Vagina (tissue), 2 donors: ENCODE results near the gene GCHFR. TPM values are rescaled to one million over a fixed set of nuclear protein-coding genes. Genes with fewer than 3 reads are reported as not detected.

ENCODE experiments used
- DNase-seq, 2 donors: peaks; one replicate each; pipeline ENCODE4 v3.0.0-alpha.2; 2017; ENCODE audit errors: extremely low spot score in 2 of 2
- H3K27ac ChIP-seq: fragments of 200-600 bp; sonication (generic); one replicate; pipeline ENCODE4 v1.5.1; 2019
- H3K27me3 ChIP-seq: fragments of 200-600 bp; sonication (generic); one replicate; pipeline ENCODE4 v1.5.1; 2019
- H3K36me3 ChIP-seq, 2 donors: fragments of 200-600 bp; sonication (generic); one replicate each; pipeline ENCODE4 v1.5.1; 2017 to 2019
- H3K4me1 ChIP-seq: fragments of 200-600 bp; sonication (generic); one replicate; pipeline ENCODE4 v1.5.1; 2019
- H3K4me3 ChIP-seq, 2 donors: fragments of 200-600 bp; sonication (generic); 1 replicate in 1 of 2; 2 replicates in 1 of 2; pipeline ENCODE4 v1.5.1; 2016 to 2019
- H3K9me3 ChIP-seq: fragments of 200-600 bp; sonication (generic); one replicate; pipeline ENCODE4 v1.5.1; 2019
- CTCF ChIP-seq, 3 experiments: fragments of 450-650 bp in 2 of 3; fragments of 200-600 bp in 1 of 3; sonication (generic) in 1 of 3; IDR thresholded peaks; one replicate each; pipeline ENCODE4 v1.5.1; 2017 to 2019; ENCODE audit warnings: antibody characterized with exemption in 3 of 3, mild to moderate bottlenecking in 2 of 3, moderate library complexity in 2 of 3
- POLR2A ChIP-seq, 2 donors: fragments of 450-650 bp; IDR thresholded peaks; one replicate each; pipeline ENCODE4 v1.6.1; 2017; ENCODE audit warnings: antibody characterized with exemption in 2 of 2, mild to moderate bottlenecking in 2 of 2, moderate library complexity in 2 of 2
- POLR2AphosphoS5 ChIP-seq, 2 donors: sonication (generic); formaldehyde crosslinking; IDR thresholded peaks; one replicate each; pipeline ENCODE4 v1.9.0; 2017; ENCODE audit warnings: antibody characterized with exemption in 2 of 2, mild to moderate bottlenecking in 2 of 2, low read depth in 1 of 2; ENCODE audit not compliant: insufficient read depth in 1 of 2
- intact Hi-C: fragments of 100-400 bp; cut with DNase I; formaldehyde crosslinking; loops from one replicate; pipeline ENCODE4 v1.15.1; 2023
- total RNA-seq: library from RNA; depleted of rRNA; stranded (reverse); fragments of >200 nt; gene quantifications from one replicate; pipeline ENCODE4 v1.2.3, GENCODE V29; 2016

GCHFR gene
- total RNA-seq, 1 donor from 2014 or later = 69.7 TPM

- Histone ChIP-seq H3K4me1 (peaks cover 65% of the 10 kb centered on the region), H3K9me3 (no peaks in the 10 kb centered on the region), H3K36me3 (peaks cover 0 to 16% of the 10 kb centered on the region in 2 donors), H3K4me3 (peak within 1 kb of the TSS in 1 of 2 donors; percentile 21), H3K27ac (peak within 1 kb of the TSS; percentile 57), H3K27me3 (no peaks in the 10 kb centered on the region)
- no peak for DNase-seq
- peak in 1 of 2 donors; percentile 52 for TF ChIP-seq POLR2AphosphoS5 (IDR thresholded peaks at IDR 0.05; ENCODE audit: insufficient read depth in 1 of 2, low read depth in 1 of 2)
- no peak for TF ChIP-seq CTCF (IDR thresholded peaks at IDR 0.05)
- TF ChIP-seq POLR2A (IDR thresholded peaks at IDR 0.05) = no peak
- intact Hi-C loops = no loop called here
These were observed 5.6 kb downstream of the GCHFR start, which contains the start of gene C15orf62 for GRCh38 chr15:40769274-40770146. TSS of gene C15orf62 (plus strand) at chr15:40769980. CDS start at chr15:40770496, 516 bp downstream.

- no peak for TF ChIP-seq CTCF (IDR thresholded peaks at IDR 0.05)
- no peak for TF ChIP-seq POLR2AphosphoS5 (IDR thresholded peaks at IDR 0.05; ENCODE audit: insufficient read depth in 1 of 2, low read depth in 1 of 2)
- no peak for TF ChIP-seq POLR2A (IDR thresholded peaks at IDR 0.05)
- Histone ChIP-seq H3K4me1 (peaks cover 59% of the 10 kb centered on the region), H3K36me3 (peaks cover 0 to 23% of the 10 kb centered on the region in 2 donors), H3K9me3 (no peaks in the 10 kb centered on the region), H3K27me3 (no peaks in the 10 kb centered on the region), H3K4me3 (peak overlapping the region in 1 of 2 donors; percentile 21), H3K27ac (peak overlapping the region; percentile 57)
- intact Hi-C loops = no loop called here
- no peak for DNase-seq
These were observed 6.4 kb downstream of the GCHFR start for GRCh38 chr15:40770147-40770721.

GRCh38 chr15:40771242-40771641 is 7.4 kb downstream of the GCHFR start:
- TF ChIP-seq CTCF (IDR thresholded peaks at IDR 0.05) (no peak), POLR2A (IDR thresholded peaks at IDR 0.05) (no peak), POLR2AphosphoS5 (IDR thresholded peaks at IDR 0.05; ENCODE audit: insufficient read depth in 1 of 2, low read depth in 1 of 2) (no peak)
- H3K9me3 ChIP-seq = no peaks in the 10 kb centered on the region
- H3K27me3 ChIP-seq = no peaks in the 10 kb centered on the region
- H3K27ac ChIP-seq = peak overlapping the region; percentile 57
- H3K4me1 ChIP-seq = peaks cover 51% of the 10 kb centered on the region
- intact Hi-C loops = no loop called here
- H3K4me3 ChIP-seq = no peak overlapping the region
- peaks cover 0 to 32% of the 10 kb centered on the region in 2 donors for H3K36me3 ChIP-seq
- DNase-seq = no peak

- peaks cover 0 to 36% of the 10 kb centered on the region in 2 donors for H3K36me3 ChIP-seq
- peak in 1 of 2 donors; percentile 82 for DNase-seq
- TF ChIP-seq POLR2A (IDR thresholded peaks at IDR 0.05) = no peak
- TF ChIP-seq CTCF (IDR thresholded peaks at IDR 0.05) = no peak
- no peak for TF ChIP-seq POLR2AphosphoS5 (IDR thresholded peaks at IDR 0.05; ENCODE audit: insufficient read depth in 1 of 2, low read depth in 1 of 2)
- no peaks in the 10 kb centered on the region for H3K9me3 ChIP-seq
- intact Hi-C loops = no loop called here
- peaks cover 51% of the 10 kb centered on the region for H3K4me1 ChIP-seq
- no peak overlapping the region for H3K27ac ChIP-seq
- H3K27me3 ChIP-seq = no peaks in the 10 kb centered on the region
- no peak overlapping the region for H3K4me3 ChIP-seq
These were observed 8.1 kb downstream of the GCHFR start for GRCh38 chr15:40772014-40772413.
